ENCODE measurements around the gene BZW2. TPM values are rescaled to one million over a fixed set of nuclear protein-coding genes. Genes with fewer than 3 reads are reported as not detected.

BZW2 gene
- 85.5 and 88.4 TPM in 2 replicates for total RNA-seq

GRCh38 chr7:16645593-16646471 lies at the start of gene BZW2, which contains the start of gene ANKMY2:
TSS of gene BZW2 (plus strand) at chr7:16646181. CDS start at chr7:16665444, 19,263 bp downstream.
TSS of gene ANKMY2 (minus strand) at chr7:16645754. CDS start at chr7:16645573, 181 bp downstream.

GRCh38 chr7:16753102-16753931 lies 107.3 kb downstream of the BZW2 start, which contains the start of gene TSPAN13:
TSS of gene TSPAN13 (plus strand) at chr7:16753755. CDS start at chr7:16753968, 213 bp downstream.

Other genes with a start within 250 kb of the BZW2 start
- gene CRPPA, start 224.6 kb upstream of the BZW2 start, total RNA-seq, result 0.97 and 2.1 TPM in 2 replicates
- gene SOSTDC1, start 180.4 kb upstream of the BZW2 start, total RNA-seq, result not detected in 2 replicates
- not detected in 2 replicates for gene LRRC72, start 119.4 kb upstream of the BZW2 start, total RNA-seq
- 11.2 and 13.5 TPM in 2 replicates for gene ANKMY2, start 427 bp upstream of the BZW2 start, total RNA-seq
- gene TSPAN13, start 107.6 kb downstream of the BZW2 start, total RNA-seq, result 44.4 and 60.0 TPM in 2 replicates
- not detected in 2 replicates for gene AGR2, start 158.8 kb downstream of the BZW2 start, total RNA-seq
- gene AGR3, start 235.8 kb downstream of the BZW2 start, total RNA-seq, result not detected in 2 replicates

Measured in bladder microvascular endothelial cell (primary cell).